NCI-H226 (cell line): Measurements from ENCODE around the gene C4BPB.
"Not testable (repeated sequence)": the region's sequence is repeated elsewhere in the genome, so short reads cannot be mapped to it uniquely, and the experiment has no call there.

Experiments
- DNase-seq: peaks from one replicate; pipeline ENCODE4 v3.0.0-alpha.2; 2015

Gene C4BPB, protein sequence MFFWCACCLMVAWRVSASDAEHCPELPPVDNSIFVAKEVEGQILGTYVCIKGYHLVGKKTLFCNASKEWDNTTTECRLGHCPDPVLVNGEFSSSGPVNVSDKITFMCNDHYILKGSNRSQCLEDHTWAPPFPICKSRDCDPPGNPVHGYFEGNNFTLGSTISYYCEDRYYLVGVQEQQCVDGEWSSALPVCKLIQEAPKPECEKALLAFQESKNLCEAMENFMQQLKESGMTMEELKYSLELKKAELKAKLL

DNA sequence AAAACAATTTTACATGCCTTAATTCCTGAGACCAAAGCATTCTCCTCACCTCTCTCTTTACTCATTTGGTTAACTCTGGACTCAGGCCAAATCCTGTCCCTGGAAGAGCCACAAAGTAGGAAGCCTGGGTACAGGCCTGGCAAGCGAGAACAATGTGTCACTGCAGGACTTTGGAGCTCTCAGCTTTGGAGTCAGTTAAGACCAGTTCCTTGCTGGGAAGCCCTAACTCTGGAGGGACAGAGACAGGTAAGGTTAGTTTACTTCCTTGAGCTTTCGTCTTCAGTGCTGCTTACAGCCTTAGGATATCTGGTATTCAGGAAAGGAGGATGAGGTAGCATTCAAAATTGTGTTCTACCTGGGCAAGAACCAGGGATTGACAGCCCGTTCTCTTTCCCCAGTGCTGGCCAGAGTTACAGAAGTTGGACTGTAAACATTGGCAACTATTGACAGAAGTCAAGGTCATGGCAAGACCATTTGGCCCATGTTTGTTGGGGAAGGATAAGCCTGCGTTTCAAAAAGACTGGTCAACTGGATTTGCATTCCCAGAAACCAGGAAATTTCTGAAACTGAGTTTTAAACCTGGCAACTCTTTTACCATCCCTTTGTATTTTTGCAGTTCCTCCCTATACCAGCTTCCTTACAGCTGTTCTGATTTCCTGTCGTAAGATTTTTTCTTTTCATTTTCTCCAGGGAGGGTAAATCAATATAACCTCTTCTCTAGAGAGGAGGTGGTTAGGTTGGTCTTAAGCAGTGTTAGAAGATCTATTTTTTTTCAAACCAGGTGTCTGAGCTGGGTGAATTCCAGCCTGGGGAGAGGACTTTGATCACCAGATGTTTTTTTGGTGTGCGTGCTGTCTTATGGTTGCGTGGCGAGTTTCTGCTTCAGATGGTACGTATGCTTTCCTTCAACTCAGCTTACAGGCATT lies at the start of gene C4BPB:
C4BPB (plus strand) TSS at position 160 of the 926 bp plus-strand sequence; CDS start at position 832, 672 bp downstream.
- peak; percentile 28 for DNase-seq

DNA sequence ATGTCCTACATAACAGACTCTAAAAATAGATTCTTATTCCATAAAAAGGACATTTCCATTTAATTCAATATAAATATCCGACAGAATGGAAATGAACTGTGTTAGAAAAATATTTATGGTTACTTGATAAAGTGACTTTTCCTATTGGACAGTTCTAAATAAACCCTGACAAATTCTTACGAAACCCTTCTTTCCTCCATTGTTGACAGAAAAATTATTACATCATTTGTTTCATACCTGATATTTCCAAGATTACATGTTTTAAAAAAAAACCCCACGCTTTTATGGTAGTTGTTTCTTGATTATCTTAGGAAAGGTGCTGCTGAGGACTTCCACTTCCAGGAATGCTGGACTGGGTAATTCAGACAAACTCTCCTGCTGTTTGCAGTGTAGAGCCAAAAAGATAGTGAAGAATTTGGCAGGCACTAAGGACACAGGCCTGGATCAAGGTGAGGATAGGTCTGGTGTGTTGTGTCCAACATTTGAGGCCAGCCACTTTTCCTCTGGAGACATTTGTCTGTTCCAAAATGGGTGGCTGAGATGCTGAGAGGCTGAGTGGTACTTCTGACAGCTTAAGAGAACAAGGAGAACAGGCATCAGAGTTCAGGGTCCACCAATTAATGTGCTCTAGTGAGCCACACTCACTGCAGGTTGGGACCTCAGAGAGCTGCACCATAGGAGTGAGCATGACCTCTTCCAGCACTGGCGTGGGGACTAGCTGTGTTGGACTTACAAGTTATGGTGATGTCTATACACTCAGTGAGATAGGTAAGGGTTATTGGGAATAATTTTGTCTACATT lies 49.1 kb upstream of the C4BPB start:
- no peak for DNase-seq

DNA sequence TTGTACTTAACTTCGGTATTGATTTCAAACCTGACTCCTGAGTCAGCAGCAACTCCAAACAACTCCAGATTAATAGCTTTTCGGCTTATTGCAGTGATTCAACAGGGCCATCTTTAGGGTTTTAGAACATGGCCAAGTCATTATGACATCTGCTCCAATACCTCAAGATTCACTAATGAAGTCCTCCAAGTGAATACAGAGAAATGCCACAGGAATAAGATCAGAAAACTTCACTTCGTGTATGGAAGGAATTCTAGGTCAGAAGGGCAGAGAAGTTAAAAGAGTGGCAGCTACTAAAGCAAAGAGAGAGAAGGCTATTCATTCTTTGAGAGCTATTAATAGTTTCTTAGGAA lies 48.5 kb upstream of the C4BPB start:
- no peak for DNase-seq

DNA sequence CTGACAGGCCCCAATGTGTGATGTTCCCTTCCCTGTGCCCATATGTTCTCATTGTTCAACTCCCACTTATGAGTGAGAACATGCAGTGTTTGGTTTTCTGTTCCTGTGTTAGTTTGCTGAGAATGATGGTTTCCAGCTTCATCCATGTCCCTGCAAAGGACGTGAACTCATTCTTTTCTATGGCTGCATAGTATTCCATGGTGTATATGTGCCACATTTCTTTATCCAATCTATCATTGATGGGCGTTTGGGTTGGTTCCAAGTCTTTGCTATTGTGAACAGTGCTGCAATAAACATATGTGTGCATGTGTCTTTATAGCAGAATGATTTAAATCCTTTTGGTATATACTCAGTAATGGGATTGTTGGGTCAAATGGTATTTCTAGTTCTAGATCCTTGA lies 47.3 kb upstream of the C4BPB start:
- not testable (repeated sequence) for DNase-seq

DNA sequence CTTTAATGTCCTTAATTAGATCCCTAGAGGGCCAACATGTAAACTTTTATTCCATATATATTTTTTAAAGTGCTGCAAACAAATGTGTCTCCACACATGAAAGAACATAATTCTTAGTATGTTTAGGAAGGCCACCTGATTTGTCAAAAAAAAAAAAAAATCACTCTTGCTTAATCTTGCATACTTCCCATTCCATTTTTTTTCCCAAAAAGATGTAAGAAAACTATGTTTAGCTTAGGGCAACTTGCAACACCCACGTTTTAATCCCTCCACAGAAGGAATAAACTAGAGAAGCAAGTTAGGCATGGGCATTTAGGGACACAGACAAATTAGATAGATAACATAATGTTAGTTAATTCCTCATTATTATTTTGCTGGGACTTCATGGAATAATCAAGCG lies 43.2 kb upstream of the C4BPB start:
- no peak for DNase-seq

DNA sequence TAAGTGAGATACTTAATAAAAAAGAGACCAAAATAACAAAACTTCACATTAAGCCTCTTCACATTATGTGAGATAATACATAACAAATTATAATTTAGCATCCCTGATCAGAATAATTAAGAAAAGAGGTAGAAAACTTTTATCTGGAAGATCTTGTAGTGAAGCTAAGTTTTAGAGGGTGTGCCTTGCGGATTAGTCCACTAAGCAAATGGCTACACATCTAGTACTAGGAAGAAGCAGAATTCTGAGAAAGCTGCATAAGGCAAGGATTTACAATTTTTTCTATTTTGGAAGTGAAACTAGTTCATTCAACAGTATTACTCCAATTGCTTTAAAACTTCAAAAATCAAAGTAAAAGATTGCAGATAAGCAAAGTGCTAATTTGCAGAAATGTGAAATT lies 41.2 kb upstream of the C4BPB start:
- DNase-seq = no peak

DNA sequence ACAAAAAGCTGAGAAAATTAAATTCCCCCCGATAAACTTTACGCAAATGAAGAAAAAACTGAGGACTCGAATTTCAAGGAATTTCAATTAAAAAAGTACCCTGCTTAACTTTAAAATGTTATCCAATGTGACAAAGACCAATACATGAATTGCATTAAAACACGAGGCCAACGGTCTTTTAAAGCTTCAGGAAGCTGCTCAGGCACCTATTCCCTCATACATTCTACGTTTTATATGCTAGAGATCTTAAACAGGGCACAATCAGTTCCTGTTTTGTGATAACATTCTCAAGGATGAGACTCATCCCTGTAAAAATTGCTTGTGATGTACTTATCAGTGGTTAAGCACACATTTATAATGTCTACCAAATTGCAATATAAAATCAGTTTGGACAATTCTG lies 40.6 kb upstream of the C4BPB start:
- no peak for DNase-seq

DNA sequence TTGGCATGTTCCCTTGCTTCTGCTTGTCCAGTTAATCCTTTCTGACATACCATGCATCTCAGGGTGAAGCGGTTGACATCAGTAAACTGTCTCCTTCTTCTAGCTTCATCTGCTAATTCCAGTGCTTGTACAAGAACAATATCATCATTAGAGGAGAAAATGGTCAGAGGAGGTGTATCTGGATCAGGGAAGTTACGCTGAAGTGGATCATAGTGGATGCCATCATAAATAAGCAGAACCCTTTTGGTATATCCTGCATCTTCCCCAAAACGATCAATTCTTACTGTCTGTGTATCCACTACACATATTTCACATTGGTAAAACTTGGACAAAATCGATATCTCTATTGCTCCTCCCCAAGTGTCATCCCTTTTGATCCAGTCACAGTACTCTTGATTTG lies 39.6 kb upstream of the C4BPB start:
- DNase-seq = no peak

DNA sequence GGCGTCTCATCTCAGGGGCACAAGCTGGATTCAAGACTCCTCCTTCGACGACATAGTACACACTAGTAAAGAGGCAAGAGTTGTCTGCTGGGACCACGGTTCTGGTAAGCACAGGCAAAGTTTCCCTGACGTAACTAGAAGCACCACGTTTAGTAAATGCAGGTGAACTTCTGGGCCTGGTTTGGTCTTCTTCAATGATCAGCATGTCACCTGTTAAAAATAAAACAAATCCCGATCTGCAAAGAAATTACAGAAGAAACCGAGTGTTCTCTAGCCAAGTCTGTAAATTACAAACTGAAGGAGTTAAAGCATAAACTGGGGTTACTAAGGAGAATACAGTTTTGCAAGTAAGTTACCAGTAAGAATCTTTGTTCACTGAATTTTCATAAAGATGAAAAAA lies 39.1 kb upstream of the C4BPB start:
- DNase-seq = no peak

DNA sequence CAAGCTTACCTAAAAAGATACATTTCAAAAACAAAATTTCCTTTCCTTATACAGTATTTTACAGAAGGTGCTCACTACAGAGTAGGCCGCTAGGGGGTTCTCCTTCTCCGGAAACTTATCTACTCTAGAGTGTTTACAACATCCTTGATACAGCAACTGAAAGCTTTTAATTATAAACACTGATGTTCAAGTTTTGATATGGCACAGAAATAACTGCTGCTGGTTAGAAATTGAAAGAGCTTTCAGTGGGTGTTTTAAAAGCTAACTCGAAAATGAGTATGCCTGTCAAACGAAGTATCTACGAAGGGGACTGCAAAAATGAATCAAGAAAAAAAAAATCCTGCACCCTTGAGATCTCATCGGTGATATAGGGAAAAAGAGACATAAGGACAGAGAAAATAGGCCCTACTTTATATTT lies 38.7 kb upstream of the C4BPB start:
- no peak for DNase-seq

DNA sequence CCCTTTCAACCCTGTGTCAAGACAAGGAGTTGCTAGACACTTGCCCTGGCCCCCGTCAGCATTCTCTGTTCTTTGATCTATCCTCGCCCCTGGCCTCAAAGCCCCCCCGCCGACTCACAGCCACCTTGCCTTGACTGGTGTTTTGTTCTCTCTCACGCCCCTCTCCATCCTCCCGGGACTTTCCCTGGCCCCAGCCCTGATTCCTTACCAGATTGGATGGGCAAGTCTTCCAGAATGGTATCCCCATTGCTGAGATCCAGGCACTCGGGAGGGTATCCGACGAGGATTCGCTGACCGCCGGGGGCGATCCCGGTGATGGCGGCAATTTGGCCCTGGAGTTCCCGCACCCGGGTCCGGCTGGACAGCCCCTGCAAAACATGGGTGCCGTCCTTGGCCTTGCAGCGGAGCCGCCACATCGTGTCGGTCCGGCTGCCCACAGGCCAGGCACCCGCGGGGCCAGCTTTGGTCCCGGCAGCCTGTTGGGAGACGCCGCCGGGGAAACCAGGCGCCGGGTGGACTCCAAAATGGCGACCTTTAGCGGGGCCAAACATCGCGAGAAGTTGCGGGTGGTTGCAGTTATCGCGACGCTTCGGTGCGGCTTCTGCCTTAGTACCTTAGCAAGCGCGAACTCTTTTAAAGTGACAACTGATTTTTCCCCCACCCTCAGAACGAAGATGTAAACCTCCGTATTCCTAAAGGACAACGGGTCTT lies 38.0 kb upstream of the C4BPB start:
- DNase-seq = peak; percentile 89

DNA sequence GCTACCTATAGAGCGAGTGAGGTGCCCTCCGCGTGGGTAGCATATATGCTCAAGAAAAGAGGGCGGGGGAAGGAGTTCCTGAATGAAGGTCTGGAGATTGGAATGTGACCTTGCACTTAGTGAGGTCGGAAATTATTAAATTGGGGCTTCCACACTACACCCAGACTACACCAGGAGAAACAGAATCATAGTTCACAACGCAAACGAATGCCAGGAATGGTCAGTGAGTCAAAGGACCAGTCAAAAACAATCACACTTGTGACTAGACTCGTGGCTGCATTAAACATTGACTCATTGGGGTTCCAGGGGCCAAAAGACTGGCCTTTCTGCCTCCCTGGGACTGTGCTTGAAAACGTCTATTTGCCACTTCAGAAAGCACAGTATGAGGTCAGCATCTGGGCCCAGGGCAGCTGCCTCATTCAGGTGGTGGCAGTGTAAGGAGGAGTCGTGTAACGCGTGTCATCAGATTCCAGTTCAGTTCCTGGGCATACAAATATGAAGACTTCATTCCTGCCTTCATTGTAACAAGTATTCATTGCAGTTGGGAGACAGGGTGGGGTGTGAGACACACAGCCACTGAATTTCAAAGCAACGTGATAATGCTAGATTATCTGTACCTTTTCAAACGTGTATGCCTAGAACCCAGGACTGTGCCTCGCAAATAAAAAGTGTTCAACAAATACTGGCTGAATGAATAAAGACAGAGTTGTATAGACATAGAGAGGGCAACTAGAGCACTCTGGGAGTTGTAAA lies 37.3 kb upstream of the C4BPB start, which contains the start of gene YOD1:
YOD1 (minus strand) TSS at position 18 of the 753 bp plus-strand sequence. CDS start 178 bp downstream, outside the sequence.
- peak; percentile 49 for DNase-seq

DNA sequence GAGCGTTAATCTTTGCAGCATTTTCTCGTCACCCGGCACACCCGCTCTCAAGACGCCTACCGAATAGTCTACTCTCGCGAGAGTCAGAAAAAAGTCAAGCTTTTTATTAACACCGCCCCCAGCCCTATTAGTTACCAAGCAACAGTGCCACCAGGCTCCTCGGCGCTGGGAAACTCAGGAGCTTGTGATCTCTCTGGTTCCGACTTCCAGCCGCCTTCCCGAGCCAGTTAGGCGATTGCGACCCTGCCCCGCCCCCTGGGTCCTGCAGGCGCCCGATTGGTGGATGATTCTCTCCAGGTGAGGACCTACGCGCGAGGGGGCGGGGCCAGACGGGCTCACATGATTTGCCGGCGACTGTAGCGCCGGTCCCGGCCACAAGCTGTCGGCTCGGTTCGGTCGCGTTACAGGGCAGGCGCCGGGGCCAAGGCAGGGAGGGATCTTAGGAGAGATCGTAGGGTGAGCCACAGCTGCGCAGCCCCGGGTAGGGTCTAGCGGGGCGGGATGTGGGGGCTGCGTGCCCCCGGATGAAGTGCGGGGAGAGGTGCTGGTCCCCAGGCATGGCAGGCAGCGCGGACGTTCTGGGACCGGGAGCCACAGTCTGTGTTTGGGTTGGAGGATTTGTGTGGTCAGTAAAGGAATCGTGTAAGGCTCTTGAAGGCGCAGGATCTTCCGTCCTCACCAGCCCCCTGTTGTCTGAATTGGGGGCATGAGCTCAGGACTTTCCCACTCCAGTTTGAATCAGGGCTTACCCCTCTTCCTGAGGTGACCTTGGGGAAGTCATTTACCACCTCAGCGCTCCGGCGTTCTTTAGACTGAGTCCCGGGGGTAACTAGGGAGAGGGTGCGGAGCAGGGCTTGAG lies 35.5 kb upstream of the C4BPB start, which contains the start of gene PFKFB2:
PFKFB2 (plus strand) TSS at position 365 of the 859 bp plus-strand sequence. CDS start 1,443 bp downstream, outside the sequence.
- DNase-seq = peak; percentile 98

DNA sequence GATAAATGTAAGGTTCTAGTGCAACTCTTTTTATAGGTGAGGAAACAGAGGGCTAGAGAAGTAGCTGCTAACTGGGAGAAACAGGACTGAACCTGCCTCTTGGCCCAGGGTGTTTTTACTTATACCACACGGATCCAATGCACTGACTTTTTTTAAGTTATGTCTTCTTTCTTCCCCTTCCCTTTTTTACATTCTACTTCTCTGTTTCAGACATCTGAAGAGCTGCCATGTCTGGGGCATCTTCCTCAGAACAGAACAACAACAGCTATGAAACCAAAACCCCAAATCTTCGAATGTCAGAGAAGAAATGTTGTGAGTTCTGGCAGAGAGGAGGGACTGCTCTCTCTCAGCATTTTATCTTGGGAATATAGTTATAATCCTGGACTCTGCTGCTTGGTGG lies 34.2 kb upstream of the C4BPB start:
- no peak for DNase-seq

DNA sequence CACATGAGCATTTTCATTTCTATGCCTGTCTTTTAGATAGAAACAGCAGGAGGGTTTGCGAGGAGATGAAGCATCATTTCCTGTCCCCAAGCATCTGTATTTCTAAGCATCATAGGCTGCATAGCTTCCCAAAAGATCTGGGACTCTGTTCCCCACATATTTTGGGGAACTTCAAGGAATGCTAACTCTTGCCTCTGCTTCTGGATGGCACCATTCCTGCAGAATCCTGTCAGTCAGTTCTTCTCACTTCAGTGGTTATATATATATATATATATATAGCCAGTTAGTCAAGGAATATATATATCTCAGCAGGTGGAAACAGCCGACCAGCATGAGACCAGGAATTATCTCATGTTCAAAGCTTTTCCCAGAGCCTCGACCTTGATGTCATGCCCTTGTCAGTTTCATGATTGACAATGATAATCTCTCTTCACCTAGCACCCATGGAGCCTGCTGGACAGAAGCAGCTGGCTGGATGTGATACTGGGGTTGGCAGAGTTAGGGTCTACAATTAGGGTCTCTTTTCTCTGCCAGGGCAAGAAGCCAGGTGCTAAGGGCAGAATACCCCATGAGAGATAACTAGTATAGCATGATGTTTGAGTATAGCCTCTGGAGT lies 33.2 kb upstream of the C4BPB start:
- DNase-seq = no peak

DNA sequence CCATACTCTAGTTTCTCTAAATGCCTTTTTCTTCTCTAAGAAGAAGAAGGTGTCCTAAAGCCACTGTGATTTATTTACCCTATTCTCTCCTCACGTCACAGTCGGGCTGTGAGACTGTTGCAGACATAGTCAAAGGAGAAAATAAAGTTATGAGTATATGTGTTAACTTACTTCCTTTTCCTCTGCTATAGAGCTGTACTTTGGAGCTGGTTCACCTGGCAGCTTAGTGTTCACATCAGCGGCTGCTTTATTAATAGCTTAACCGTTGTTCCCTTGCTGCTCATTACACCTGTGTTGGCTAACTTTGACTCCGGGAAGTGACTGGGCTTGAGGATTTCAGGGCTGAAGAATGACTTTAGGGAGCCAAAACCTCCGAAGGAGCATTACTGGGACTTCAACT lies 32.0 kb upstream of the C4BPB start:
- no peak for DNase-seq

DNA sequence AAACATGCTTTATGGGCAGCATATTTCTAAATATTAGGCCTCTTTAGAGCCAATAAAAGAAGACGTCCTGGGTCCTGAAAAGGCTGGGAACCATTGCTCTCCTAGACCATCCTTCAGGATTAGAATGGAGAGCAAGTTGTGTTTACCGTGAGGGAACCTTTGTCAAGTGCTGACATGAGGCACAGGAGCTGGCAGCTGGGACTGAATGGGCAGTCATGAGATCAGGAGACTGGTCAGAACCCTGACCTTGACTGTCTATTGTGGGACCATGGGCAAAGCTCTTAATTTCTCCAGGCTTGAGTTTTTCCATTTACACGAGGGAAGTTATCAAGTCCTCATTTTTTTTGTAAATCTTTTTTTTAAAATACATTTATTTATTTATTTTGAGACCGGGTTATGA lies 30.4 kb upstream of the C4BPB start:
- no peak for DNase-seq

DNA sequence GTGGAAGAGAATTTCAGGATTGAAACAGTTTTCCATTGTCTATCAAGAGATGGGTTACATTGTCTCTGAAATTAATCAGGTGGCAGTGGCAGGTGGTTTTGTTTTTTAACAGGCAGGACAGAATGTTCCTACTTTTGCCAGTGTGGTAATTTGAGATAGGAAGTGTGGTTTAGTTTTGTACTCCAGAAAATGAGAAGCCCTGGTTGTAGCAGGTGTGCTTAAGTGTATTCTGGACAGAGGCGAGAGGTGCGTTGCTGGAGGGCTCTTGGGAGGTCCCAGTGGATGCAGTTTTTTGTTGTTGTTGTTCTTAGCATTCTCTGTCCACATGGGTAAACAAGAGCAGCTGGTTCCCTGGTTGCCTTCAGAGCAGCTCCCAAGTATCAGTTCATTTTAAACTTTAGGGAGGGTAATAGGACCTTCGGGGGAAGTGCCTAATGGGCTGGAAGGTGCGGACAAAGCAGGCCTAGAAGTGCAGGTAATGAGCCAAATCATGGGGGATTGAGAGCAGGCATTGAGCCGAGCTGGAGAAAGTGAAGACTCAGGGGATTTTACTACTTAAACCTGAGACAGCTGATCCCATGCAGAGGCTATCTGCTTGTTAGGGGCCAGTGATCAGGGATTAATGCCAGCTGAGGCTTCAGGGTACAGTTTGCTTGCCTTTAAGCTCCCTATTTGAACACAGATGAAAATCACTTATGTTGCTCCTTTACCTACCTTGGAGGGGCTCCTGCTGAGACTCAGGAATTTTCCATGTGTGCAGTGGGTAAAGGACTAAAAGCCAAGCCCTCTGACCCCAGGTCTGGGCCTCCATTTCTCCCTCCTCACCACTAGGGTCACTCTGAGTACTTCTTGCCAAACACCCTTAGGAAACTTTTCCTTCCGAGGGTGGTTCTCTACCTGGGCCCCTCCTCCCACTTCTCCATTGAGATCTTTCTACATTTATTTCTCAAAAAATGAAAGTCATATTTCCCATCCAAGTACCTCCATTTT lies 29.5 kb upstream of the C4BPB start:
- DNase-seq = no peak

DNA sequence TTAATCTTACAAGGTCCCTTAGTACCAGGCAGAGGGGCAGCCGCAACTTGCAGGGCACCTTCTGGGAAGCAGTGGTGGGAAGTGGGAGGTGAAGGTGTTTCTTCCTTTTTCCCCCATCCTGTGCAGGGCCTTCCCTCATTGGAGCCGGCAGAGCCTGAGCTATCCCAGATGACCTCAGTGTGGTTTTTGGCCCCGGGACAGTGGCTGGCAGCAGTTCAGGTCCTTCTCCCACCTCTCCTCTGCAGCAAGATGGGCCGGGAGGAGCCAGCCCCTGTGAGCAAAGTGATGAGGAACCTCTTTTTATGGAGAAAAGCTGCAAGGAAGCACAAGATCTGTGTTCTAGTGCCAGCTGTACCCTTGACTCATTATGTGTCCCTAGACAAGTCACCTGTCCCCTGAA lies 28.8 kb upstream of the C4BPB start:
- no peak for DNase-seq
